HG03064 (cell line): ENCODE results near the gene IMMP2L.
"Not testable (repeated sequence)": the region's sequence is repeated elsewhere in the genome, so short reads cannot be mapped to it uniquely, and the experiment has no call there.

Experiments
- ATAC-seq: cut with Tn5 transposase; IDR thresholded peaks from one replicate; pipeline ENCODE4 v1.9.1; 2021; ENCODE audit warnings: low read depth; ENCODE audit not compliant: unreplicated experiment

Gene IMMP2L

DNA sequence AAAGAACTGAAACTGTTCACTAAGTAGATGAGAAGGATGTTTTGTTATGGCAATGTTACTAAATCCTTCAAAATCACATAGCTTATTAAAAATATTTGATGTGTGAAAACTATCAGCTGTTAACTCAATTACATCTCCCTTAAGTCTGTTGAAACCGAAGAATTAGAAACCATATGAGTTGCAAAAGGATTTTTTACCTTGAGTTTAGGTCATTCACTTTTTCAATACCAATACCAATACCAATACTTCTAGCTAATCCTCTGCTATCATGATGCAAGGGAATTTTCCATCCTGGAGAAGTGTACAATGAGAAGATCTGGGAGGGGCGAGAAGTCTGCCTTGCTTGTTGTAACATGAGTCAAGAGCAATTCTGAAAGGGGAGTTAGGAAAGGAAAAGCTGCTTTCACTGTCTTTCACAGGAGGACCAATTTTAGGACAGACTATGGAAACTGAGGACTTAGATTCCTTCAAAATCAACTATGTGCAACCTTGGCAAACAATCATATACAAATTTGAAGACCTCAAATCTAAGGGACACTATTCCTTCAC, 199.7 kb downstream of the IMMP2L start:
- ATAC-seq = no peak

DNA sequence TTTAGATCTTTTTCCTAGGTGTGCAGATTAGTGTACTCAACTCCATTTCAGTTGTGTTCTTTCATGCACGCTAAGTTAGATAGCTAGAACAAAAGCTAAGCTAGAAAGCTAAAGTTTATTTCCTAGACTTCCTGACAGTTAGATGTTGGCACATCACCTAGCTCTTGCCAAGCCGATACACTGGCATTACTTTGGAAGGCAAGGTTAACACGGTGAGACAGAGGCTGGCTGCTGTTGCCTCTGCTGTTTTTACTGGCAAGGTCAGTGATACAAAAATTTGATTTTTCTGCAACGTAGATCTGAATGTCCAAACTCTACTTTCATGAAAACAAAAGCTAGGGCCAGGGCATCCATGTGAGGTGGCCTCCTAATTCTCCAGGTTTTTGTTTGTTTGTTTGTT, 203.4 kb downstream of the IMMP2L start:
- no peak for ATAC-seq

DNA sequence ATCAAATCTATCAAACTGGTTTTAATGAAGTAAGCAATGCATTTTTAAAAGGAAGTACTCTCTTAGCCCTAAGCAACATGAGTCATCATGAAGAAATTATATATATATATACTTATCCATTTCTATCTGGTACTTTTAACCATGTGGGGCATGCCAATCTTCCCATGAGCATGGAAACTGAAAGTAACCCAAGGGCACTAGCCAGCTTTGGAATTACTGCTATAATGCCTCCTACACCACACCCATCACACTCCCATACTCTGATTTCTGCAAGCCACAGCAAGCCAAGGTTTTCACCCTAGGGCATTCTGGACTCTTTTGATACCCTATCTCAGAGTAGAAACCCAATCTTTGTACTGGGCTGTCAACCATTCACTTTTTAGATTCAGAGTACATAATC, 204.6 kb downstream of the IMMP2L start:
- no peak for ATAC-seq

DNA sequence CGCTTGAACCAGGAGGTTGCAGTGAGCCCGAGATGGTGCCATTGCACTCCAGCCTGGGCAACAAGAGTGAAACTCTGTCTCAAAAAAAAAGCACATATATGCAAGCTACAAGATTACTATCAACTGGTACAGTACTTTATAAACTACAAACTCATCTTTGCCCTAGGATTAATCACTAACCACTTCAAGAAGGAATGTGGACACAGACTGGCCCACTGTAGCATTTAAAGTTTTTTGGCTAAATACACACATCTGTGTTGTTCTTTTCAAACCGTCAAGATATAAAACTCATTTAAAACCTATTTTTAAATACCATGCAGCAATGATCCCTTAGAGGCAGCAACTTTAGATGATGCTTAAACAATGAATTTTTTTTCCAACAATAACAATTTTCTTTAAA, 205.4 kb downstream of the IMMP2L start:
- ATAC-seq = no peak

GRCh38 chr7:111352319-111352718, 210.0 kb downstream of the IMMP2L start:
- no peak for ATAC-seq

GRCh38 chr7:111346219-111346618, 216.1 kb downstream of the IMMP2L start:
- ATAC-seq = no peak

DNA sequence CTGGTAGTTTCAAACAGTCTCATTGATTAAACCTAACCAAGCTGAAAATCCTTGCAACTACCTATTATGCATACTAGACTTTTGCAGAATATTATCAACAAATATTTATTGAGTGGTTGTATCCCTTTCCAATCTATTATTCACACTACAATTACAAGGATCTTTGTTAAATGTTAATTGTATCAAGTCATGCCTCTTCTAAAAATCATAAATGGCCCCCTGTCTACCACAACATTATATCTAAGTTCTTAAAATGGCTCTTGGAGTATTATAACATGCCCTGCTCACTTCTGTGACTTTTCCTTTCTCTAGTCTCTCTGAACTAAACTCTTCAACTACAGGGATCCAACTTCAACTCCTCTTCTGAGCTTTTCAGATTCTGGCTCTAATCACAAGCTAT, 219.3 kb downstream of the IMMP2L start:
- no peak for ATAC-seq

- no peak for ATAC-seq
Observed at GRCh38 chr7:111339006-111339405, 223.3 kb downstream of the IMMP2L start.

DNA sequence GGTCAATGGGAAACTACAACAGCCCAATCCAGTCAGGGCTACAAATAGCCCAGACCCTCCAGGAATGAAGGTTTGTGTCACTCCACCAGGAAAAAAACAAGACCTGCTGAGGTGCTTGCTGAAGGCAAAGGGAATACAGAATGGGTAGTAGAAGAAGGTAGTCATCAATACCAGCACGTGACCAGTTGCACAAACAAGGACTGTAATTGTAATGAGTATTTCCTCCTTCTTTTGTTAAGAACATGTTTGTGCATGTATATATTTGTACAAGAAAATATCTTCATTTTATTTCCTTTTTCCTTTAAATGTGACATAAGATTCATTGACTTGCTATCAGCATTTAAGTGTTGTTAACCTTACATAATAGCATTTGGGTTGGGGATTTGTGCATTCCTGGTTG, 229.3 kb downstream of the IMMP2L start:
- no peak for ATAC-seq

- ATAC-seq = no peak
Observed at GRCh38 chr7:111330235-111330523, 232.1 kb downstream of the IMMP2L start.

DNA sequence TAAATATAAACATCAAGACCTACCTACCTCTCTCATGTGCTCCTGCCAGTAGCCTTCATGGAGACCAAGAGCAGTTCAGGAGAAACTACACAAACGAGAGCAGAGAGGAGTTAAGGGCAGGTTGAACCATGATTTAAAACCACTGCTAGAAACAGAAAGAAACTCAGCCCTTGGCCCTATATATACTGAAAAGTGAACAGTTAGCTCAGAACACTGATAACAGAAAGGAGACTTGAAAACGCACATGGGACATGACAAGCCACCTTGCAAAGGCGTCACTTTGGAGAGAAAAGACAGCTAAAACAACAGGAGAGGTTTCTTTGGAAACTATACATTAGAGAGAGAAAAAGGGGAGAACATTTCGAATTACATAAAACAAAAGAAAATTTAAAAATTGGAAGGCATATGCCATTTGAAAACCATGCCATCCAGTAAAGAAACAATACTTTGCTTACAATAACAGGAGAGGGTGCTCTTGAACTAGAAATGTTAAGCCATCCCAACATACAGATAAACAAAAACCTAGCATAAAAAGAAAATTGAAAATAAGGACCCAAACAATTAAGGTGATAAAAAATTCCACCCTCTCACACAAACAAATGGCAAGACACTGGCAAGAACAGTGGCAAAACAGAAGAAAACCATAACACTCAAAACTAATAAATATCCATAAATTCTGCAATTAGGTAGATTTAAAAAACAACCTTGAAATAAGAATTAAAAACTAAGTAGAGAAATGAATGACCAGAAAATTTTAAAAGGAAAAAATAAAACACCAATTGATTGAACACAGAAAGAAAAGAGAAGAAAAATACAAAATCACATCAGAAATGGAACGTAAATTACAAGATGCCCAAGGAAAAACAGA, 232.7 kb downstream of the IMMP2L start:
- peak; percentile 76 for ATAC-seq

- ATAC-seq = no peak
Observed at GRCh38 chr7:111328487-111328886, 233.8 kb downstream of the IMMP2L start.

DNA sequence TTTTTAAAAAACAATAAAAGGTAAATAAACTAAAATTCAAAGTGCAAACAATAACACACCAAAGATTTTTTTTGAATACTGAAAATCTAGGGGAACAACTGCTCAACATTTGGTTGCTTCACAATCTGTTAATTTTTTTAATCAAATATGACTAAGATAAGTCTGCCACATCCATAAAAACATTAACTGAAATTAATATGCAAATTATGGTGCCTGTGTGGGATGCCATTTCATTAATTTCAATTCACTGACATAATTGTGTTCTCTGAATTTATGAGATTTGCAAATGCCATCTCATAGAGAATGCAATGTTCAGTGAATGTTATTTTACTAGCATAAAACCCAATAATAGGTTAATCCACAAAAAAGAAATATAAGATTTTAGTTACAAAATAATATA, 237.5 kb downstream of the IMMP2L start:
- no peak for ATAC-seq

DNA sequence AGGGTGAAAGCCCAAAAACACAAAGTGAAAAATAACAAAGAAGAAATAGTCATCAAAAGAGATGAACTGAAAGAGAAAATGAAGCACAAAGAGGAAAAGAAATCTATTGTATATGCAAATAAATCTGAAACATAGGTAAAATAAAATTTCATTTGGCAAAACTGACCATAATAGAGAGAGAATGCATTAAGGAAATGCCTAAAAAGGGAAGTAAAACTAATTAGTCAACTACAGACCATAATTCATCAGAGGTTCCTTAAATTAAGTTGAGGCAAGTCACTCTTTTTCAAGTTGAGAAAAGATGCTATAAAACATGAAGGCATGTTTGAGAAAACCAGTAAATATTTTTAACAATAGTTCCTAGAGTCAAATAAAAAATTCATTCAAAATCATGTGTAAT, 238.1 kb downstream of the IMMP2L start:
- peak; percentile 61 for ATAC-seq

GRCh38 chr7:111323670-111324069, 238.6 kb downstream of the IMMP2L start:
- not testable (repeated sequence) for ATAC-seq

GRCh38 chr7:111320133-111320532, 242.2 kb downstream of the IMMP2L start:
- ATAC-seq = no peak

GRCh38 chr7:111312966-111313365, 249.3 kb downstream of the IMMP2L start:
- no peak for ATAC-seq

GRCh38 chr7:111308691-111309090, 253.6 kb downstream of the IMMP2L start:
- no peak for ATAC-seq

GRCh38 chr7:111301891-111302290, 260.4 kb downstream of the IMMP2L start:
- ATAC-seq = no peak

- no peak for ATAC-seq
Observed at GRCh38 chr7:111294494-111294893, 267.8 kb downstream of the IMMP2L start.

DNA sequence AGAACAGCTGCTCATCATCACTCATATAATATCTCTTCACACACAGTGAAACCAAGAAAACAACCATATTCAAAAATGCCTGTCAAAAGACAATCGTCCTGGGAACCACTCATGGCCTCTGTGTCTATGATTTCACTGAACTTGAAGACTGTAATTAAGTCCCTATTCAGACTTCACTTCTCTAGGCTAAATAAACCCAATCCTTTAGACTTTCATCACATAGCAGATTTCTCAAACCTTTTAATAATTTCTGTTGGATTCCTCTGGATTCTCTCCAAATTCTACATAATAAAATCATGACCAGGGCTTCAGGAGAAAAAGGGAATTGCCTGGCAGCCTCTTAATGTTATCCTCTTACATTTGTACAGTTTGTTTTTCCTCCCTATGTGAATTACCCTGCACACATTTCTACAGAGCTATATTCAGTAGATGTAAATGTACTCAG, 270.2 kb downstream of the IMMP2L start:
- no peak for ATAC-seq

DNA sequence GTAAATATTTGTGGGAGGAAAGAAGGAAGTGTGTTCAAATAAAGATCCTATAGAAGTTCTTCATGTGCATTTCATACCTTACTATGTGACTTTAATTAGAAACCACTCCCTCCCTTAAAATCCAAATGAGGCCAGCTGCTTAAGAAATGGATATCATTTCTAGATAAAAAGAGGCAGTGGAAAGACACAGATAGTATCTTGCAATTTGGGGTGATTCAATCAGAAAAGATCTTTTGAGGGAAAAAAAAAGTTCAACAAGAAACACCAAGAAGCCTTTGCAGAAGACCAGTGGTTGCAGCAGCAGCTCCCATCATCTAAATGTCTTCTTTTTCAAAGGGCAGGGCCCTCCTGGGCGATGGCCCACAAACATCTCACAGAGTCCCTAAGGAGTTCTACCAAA, 271.3 kb downstream of the IMMP2L start:
- ATAC-seq = no peak
